Fibroblast of mammary gland (primary cell): ENCODE data around the gene FAIM.
"Not testable (repeated sequence)": the region's sequence is repeated elsewhere in the genome, so short reads cannot be mapped to it uniquely, and the experiment has no call there.

Experiments used
- DNase-seq: peaks from one replicate; pipeline ENCODE4 v3.0.0-alpha.2; 2010; ENCODE audit warnings: low read depth
- H3K4me3 ChIP-seq: 2 replicates; pipeline ENCODE4 v1.5.1; 2011; ENCODE audit warnings: low read depth, mild to moderate bottlenecking, low read length, moderate library complexity; ENCODE audit not compliant: control insufficient read depth
- CTCF ChIP-seq: conservative IDR thresholded peaks from 2 replicates; pipeline ENCODE4 v1.5.1; 2011; ENCODE audit warnings: low read depth, low read length, inconsistent platforms; ENCODE audit not compliant: control insufficient read depth, insufficient read depth

The FAIM gene

GRCh38 chr3:138594150-138594934 is 14.2 kb upstream of the FAIM start, which contains the start of gene CEP70:
CEP70 (minus strand) TSS chr3:138594260; CDS start chr3:138572927, 21,333 bp downstream.
- H3K4me3 ChIP-seq = peak within 1 kb of the TSS; percentile 92
- peak; percentile 95 for DNase-seq
- TF ChIP-seq CTCF = peak; percentile 91

GRCh38 chr3:138594935-138595610 is 13.5 kb upstream of the FAIM start:
- no peak overlapping the region for H3K4me3 ChIP-seq
- no peak for DNase-seq
- no peak for TF ChIP-seq CTCF

GRCh38 chr3:138597186-138597976 is 11.2 kb upstream of the FAIM start:
- DNase-seq = peak; percentile 10
- not testable (repeated sequence) for H3K4me3 ChIP-seq

GRCh38 chr3:138598534-138598933 is 10.0 kb upstream of the FAIM start:
- no peak for TF ChIP-seq CTCF
- DNase-seq = no peak
- no peak overlapping the region for H3K4me3 ChIP-seq

GRCh38 chr3:138600100-138600745 is 8.3 kb upstream of the FAIM start:
- no peak for DNase-seq
- H3K4me3 ChIP-seq = no peak overlapping the region
- TF ChIP-seq CTCF = no peak

GRCh38 chr3:138601661-138602060 is 6.9 kb upstream of the FAIM start:
- DNase-seq, H3K4me3 ChIP-seq: not testable (repeated sequence)

GRCh38 chr3:138604106-138604595 is 4.4 kb upstream of the FAIM start:
- not testable (repeated sequence) for H3K4me3 ChIP-seq, DNase-seq
